Thyroid gland (tissue), 4 donors: ENCODE results near the gene ASPSCR1.

Source experiments
- CTCF ChIP-seq, 6 experiments: fragments of 200-600 bp in 3 of 6; fragments of 450-650 bp in 3 of 6; sonication (generic) in 3 of 6; IDR thresholded peaks; one replicate each; pipeline ENCODE4 v1.5.1; 2016 to 2019; ENCODE audit warnings: antibody characterized with exemption in 6 of 6, mild to moderate bottlenecking in 2 of 6, inconsistent platforms in 1 of 6, moderate library complexity in 1 of 6
- POLR2A ChIP-seq, 2 donors: fragments of 450-650 bp; IDR thresholded peaks; one replicate each; pipeline ENCODE4 v1.6.1; 2017; ENCODE audit warnings: antibody characterized with exemption in 2 of 2, mild to moderate bottlenecking in 2 of 2, moderate library complexity in 1 of 2

DNA sequence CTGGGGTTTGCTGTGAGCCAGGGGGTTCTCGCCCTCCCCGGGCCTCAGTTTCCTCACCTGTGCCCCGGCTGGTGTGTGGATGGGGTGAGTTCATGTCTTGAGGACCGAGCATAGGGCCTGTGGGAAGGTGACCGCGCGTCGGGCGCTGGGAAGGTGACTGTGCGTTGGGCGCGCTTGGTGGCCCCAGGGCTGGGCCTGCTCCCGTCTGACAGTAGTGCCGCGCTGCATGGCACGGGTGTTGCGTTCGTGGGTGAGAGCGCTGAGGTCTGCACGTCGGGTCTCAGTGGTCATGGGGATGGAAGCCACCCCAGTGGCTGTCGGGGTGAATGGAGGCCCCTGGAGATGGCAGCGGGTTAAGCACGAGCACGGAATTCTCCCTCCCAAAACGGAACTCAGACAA lies 9.2 kb downstream of the ASPSCR1 start:
- TF ChIP-seq CTCF (IDR thresholded peaks at IDR 0.05) (no peak), POLR2A (IDR thresholded peaks at IDR 0.05) (no peak)
